ENCODE results near the gene GLCE.

DNA sequence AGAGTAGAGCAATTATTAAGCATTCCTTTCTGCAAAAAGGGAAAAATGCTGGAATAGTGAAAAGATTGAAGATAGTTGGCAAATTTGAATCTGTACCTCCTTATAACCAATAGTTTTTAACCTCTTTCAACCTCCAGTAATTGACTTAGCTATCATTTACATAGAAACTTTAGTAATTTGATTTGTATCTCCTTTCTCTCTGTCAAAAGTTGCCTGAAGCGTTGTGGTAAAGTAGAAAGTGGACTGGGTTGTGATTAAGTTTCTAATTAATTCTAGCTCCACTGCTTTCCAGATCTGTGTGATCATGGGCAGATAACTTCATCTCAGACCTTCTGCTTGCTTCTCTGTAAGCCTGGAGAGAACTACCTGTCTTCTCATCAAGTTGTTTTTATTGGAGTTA, 24.8 kb downstream of the GLCE start:
- TF ChIP-seq POLR2A (IDR thresholded peaks at IDR 0.05; ENCODE audit: low read depth, low read length) = no peak
- no peak for TF ChIP-seq TAF1 (IDR thresholded peaks at IDR 0.05; ENCODE audit: low read depth, low read length)
- TF ChIP-seq SPI1 (IDR thresholded peaks at IDR 0.05; ENCODE audit: low read depth, low read length) = no peak
- no peak for TF ChIP-seq POLR2AphosphoS5 (IDR thresholded peaks at IDR 0.05; ENCODE audit: low read depth, low read length)
